ENCODE measurements around the gene RHOBTB3. TPM values are rescaled to one million over a fixed set of nuclear protein-coding genes. Genes with fewer than 3 reads are reported as not detected.

Gene RHOBTB3
- total and polyA plus RNA-seq, 10 of the 15 experiments (the other 5 are each of a cell fraction or from before 2014, with no cell fraction given): 3.6 to 42.8 (median 8.4) TPM

DNA sequence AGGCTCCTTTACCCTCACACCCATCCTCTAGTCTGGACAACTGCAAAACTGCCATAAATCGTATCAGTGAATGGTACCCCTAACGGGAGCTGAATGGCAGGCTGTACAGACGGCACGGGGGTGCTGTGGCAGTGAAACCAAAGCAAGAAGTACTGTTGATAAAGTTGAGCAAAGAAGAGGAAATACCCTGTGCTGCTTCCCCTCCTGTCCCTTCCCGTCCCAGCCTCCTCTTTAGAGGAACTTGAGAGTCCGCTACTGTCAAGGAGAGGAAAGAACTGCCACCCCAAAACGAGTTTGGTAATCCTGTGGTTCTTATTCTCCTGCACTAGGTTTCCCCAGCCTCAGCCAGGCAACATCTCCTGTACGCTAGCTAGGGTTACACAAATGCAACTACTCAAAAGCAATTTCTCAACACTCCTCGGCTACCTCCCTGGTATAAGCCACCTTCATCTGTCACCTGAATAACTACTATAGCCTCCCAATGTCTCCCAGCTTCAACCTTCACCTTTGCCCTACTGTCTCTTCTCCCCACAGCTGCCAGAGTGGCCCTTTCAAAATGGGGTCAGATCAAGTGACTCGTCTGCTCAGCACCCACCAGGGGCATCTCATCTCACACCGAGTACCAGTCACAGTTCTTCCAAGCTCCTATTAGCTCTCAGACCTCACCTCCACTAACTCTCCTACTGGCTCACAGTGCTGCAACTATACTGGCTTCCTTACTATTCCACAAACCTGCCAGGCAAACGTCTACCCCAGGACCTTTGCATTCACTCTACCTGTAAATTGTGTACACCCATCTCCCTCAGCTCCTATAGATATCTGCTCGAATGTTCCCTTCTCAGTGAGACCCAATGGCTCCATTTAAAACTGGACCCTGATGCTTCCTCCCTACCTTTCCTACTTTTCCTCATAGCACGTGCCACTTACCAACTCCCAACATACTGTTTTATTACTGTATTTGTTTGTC is 87.3 kb downstream of the RHOBTB3 start (continued):
- TF ChIP-seq, protein P1, sequence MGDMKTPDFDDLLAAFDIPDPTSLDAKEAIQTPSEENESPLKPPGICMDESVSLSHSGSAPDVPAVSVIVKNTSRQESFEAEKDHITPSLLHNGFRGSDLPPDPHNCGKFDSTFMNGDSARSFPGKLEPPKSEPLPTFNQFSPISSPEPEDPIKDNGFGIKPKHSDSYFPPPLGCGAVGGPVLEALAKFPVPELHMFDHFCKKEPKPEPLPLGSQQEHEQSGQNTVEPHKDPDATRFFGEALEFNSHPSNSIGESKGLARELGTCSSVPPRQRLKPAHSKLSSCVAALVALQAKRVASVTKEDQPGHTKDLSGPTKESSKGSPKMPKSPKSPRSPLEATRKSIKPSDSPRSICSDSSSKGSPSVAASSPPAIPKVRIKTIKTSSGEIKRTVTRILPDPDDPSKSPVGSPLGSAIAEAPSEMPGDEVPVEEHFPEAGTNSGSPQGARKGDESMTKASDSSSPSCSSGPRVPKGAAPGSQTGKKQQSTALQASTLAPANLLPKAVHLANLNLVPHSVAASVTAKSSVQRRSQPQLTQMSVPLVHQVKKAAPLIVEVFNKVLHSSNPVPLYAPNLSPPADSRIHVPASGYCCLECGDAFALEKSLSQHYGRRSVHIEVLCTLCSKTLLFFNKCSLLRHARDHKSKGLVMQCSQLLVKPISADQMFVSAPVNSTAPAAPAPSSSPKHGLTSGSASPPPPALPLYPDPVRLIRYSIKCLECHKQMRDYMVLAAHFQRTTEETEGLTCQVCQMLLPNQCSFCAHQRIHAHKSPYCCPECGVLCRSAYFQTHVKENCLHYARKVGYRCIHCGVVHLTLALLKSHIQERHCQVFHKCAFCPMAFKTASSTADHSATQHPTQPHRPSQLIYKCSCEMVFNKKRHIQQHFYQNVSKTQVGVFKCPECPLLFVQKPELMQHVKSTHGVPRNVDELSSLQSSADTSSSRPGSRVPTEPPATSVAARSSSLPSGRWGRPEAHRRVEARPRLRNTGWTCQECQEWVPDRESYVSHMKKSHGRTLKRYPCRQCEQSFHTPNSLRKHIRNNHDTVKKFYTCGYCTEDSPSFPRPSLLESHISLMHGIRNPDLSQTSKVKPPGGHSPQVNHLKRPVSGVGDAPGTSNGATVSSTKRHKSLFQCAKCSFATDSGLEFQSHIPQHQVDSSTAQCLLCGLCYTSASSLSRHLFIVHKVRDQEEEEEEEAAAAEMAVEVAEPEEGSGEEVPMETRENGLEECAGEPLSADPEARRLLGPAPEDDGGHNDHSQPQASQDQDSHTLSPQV (IDR thresholded peaks at IDR 0.05): no peak
- no peak for TF ChIP-seq IRF4 (IDR thresholded peaks at IDR 0.05; ENCODE audit: low read depth, low read length)
- no peak for TF ChIP-seq POU2F2 (IDR thresholded peaks at IDR 0.05; ENCODE audit: borderline replicate concordance, low read depth, low read length)
- TF ChIP-seq, protein P2, sequence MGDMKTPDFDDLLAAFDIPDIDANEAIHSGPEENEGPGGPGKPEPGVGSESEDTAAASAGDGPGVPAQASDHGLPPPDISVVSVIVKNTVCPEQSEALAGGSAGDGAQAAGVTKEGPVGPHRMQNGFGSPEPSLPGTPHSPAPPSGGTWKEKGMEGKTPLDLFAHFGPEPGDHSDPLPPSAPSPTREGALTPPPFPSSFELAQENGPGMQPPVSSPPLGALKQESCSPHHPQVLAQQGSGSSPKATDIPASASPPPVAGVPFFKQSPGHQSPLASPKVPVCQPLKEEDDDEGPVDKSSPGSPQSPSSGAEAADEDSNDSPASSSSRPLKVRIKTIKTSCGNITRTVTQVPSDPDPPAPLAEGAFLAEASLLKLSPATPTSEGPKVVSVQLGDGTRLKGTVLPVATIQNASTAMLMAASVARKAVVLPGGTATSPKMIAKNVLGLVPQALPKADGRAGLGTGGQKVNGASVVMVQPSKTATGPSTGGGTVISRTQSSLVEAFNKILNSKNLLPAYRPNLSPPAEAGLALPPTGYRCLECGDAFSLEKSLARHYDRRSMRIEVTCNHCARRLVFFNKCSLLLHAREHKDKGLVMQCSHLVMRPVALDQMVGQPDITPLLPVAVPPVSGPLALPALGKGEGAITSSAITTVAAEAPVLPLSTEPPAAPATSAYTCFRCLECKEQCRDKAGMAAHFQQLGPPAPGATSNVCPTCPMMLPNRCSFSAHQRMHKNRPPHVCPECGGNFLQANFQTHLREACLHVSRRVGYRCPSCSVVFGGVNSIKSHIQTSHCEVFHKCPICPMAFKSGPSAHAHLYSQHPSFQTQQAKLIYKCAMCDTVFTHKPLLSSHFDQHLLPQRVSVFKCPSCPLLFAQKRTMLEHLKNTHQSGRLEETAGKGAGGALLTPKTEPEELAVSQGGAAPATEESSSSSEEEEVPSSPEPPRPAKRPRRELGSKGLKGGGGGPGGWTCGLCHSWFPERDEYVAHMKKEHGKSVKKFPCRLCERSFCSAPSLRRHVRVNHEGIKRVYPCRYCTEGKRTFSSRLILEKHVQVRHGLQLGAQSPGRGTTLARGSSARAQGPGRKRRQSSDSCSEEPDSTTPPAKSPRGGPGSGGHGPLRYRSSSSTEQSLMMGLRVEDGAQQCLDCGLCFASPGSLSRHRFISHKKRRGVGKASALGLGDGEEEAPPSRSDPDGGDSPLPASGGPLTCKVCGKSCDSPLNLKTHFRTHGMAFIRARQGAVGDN (IDR thresholded peaks at IDR 0.05): no peak
- no peak for TF ChIP-seq POLR2AphosphoS5 (IDR thresholded peaks at IDR 0.05; ENCODE audit: low read length)
- TF ChIP-seq GABPA (IDR thresholded peaks at IDR 0.05; ENCODE audit: low read depth): 0 out of 2 replicates have a peak, but pooled peaks have one; percentile 55
- no peak for TF ChIP-seq TAF1 (IDR thresholded peaks at IDR 0.05; ENCODE audit: borderline replicate concordance, low read depth, low read length)
- no peak for TF ChIP-seq BRCA1 (IDR thresholded peaks at IDR 0.05; ENCODE audit: low read depth, low read length)
- no peak for TF ChIP-seq YY1 (IDR thresholded peaks at IDR 0.05; ENCODE audit: low read depth, low read length)
- no peak for TF ChIP-seq STAT3 (IDR thresholded peaks at IDR 0.05; ENCODE audit: low read depth, low read length)
- TF ChIP-seq, protein P3, sequence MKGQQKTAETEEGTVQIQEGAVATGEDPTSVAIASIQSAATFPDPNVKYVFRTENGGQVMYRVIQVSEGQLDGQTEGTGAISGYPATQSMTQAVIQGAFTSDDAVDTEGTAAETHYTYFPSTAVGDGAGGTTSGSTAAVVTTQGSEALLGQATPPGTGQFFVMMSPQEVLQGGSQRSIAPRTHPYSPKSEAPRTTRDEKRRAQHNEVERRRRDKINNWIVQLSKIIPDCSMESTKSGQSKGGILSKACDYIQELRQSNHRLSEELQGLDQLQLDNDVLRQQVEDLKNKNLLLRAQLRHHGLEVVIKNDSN (IDR thresholded peaks at IDR 0.05; ENCODE audit: borderline replicate concordance, extremely low read length, insufficient read depth, low read depth, low read length): no peak
- no peak for TF ChIP-seq PAX8 (IDR thresholded peaks at IDR 0.05)
- TF ChIP-seq IKZF1 (conservative IDR thresholded peaks at IDR 0.05): peak; percentile 56; the same call in 1 of the 2 replicates
- TF ChIP-seq FOS (IDR thresholded peaks at IDR 0.05; ENCODE audit: borderline replicate concordance, extremely low read depth, insufficient read length): no peak
- TF ChIP-seq CREM (IDR thresholded peaks at IDR 0.05; ENCODE audit: low read depth): no peak
- TF ChIP-seq ATF7 (IDR thresholded peaks at IDR 0.05; ENCODE audit: low read depth): 0 out of 2 replicates have a peak, but pooled peaks have one; percentile 13
- TF ChIP-seq SP1 (IDR thresholded peaks at IDR 0.05; ENCODE audit: low read depth, low read length): no peak
- TF ChIP-seq TCF3 (IDR thresholded peaks at IDR 0.05; ENCODE audit: borderline replicate concordance, insufficient read depth, low read depth, low read length): no peak
- TF ChIP-seq ESRRA (IDR thresholded peaks at IDR 0.05; ENCODE audit: low read length): no peak
- peak; percentile 11; the same call in 1 of the 2 replicates for TF ChIP-seq RUNX3 (IDR thresholded peaks at IDR 0.05; ENCODE audit: low read length)
